Stimulated activated CD8-positive, alpha-beta memory T cell treated with anti-CD3 and anti-CD28 coated beads, Interleukin-15, amount 100 ng/mL, for 24 hours (primary cell): Measurements from ENCODE around the gene UBE2C.

ENCODE experiments used
- DNase-seq: peaks from one replicate; pipeline ENCODE4 v3.0.0-alpha.2; 2020; ENCODE audit warnings: low read depth

The UBE2C gene

DNA sequence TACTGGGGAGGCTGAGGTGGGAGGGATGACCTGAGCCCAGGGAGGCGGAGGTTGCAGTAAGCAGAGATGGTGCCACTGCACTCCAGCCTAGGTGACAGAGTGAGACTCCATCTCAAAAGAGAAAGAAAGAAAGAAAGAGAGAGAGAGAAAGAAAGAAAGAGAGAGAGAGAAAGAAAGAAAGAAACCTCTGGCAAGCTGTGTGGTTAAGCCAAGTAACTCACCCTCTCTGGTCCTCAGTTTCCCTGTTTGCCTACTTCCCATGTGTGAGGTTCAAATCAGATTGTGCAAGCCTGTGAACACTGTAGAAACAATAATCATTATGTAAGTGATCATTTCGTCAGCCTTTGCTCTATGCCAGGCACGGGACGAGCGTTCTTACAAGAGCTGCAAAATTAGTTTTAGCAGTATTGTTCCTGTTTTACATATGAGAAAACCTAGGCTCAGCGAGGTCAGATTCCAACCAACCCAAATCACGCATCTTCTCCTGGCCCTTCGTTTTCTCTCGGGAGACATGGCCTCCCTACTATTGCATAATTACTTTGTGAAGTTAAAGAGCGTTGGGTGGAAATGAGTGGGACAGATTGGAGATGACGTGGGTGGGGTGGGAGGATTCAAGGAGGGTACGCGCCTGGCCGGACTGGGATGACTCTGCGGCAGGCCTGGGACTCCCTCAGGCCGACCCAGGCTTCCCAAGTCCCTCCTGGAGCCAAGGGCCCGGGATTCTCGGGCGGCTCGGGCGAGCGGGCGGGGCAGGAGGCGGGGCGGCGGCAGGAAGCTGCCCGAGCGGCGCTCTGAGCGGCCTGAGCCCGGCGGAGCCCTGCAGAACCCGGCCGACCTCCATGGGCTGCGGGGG is 20.8 kb downstream of the UBE2C start, which contains the start of gene SNX21:
SNX21 (plus strand) TSS at position 770 of the 853 bp plus-strand sequence. CDS start 121 bp downstream, outside the sequence.
- no peak for DNase-seq

DNA sequence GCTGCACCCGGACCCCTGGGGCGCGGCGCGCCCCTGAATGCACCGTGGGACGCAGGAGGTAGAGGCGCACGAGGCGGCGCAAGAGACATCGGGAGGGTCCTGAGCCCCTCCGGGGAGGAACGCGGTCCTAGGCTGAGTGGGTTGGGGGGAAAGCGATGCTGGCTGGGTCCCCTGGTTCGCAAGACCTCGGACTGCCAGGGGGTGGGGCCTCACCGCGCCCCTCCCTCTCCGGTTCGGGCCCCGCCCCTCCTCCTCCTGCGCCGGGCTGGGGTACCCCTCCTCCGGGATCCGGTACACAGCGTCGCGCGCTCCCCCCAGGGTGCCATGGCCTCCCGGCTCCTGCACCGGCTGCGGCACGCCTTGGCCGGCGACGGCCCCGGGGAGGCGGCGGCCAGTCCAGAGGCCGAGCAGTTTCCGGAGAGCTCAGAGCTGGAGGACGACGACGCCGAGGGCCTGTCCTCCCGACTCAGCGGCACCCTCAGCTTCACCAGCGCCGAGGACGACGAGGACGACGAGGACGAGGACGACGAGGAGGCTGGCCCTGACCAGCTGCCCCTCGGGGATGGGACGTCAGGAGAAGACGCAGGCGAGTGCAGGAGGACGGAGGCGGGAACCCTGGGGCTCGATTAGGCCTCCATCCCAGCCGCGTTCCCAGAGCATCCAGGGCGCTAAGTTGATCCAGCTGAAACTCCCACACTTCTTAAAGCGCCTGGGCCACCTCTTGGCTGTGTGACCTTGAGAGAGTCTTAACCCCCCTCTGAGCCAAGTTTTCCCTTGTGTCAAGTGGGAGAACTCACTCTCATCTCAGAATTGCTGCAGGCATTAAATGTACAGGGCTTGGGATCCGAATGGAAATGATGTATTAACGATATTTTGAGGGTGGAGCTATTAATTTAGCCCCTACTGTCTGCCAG is 21.7 kb downstream of the UBE2C start:
- peak; percentile 16 for DNase-seq

DNA sequence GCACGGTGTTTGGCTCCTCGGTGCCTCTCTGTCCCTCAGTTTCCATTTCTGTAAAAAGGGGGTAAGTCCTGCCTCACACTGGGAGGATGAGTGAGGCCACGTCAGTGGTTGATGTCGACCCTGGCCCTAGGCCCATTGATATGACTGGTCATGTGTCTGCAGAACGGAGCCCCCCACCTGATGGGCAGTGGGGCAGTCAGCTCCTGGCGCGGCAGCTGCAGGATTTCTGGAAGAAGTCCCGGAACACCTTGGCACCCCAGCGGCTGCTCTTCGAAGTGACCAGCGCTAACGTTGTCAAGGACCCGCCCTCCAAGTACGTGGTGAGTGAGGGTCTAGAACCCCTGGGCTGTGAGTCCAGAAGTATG is 22.3 kb downstream of the UBE2C start:
- DNase-seq: no peak

DNA sequence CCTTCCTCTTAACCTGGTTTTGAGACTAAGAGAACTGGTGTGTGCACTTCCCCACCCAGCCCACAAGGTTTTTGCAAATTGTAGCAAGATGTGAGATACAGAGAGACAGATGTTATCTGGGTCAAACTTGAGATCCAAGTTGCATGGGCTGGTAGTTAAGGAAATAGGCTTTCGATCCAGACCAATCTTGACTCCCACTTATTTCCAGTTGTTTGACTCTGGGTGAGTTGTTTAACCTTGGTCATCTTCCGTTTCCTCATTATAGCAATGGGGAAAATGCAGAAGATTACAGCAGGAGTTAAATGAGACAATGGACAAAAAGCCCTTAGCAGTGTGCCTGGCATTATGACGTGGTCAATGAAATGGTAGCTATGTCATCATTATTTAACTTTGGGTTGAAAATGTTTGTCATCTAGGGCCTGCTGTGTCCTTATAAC is 22.9 kb downstream of the UBE2C start:
- DNase-seq: no peak

DNA sequence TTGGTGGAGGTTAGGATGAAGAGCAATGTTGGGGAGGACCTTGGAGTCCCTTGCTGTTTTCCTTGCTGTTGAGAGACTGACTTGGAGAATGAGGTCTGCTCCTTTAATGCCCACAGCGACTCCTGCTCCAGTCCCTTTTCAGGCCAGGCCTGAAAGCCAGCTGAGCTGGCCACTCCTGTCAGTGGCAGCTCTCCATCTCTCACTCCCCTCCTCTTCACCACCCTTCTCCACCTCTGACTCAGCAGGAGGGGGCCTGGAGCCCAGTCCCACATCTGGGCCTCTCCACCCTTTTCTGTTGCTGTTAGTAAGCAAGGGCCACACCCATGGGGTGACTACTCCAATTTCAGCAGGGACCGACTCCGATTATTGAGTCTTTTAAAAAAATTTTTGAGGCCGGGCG is 23.4 kb downstream of the UBE2C start:
- no peak for DNase-seq

DNA sequence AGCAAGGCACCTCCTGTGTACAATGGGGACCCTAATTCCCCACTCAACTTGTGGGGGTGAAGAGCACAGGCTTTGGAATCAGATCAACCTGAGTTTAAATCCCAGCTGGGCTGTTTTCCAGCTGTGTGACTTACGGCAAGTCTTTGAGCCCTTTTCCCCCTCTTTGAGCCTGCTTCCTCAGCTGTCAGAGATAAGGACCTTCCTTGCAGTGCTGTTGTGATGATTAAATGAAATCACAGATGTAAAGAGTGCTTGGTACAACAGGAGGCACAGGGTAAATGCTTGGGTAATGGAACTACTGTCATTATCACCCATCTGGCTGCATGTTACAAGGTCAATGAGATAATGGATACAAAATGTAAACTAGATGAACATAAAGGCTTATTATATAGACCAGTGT is 24.4 kb downstream of the UBE2C start:
- DNase-seq: no peak

DNA sequence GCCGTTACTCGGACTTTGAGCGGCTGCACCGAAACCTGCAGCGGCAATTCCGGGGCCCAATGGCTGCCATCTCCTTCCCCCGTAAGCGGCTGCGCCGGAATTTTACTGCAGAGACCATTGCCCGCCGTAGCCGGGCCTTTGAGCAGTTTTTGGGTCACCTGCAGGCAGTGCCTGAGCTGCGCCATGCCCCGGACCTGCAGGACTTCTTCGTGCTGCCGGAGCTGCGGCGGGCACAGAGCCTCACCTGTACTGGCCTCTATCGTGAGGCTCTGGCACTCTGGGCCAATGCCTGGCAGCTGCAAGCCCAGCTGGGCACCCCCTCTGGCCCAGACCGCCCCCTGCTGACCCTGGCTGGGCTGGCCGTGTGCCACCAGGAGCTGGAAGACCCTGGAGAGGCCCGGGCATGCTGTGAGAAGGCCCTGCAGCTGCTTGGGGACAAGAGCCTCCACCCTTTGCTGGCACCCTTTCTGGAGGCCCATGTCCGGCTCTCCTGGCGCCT is 28.3 kb downstream of the UBE2C start:
- no peak for DNase-seq

DNA sequence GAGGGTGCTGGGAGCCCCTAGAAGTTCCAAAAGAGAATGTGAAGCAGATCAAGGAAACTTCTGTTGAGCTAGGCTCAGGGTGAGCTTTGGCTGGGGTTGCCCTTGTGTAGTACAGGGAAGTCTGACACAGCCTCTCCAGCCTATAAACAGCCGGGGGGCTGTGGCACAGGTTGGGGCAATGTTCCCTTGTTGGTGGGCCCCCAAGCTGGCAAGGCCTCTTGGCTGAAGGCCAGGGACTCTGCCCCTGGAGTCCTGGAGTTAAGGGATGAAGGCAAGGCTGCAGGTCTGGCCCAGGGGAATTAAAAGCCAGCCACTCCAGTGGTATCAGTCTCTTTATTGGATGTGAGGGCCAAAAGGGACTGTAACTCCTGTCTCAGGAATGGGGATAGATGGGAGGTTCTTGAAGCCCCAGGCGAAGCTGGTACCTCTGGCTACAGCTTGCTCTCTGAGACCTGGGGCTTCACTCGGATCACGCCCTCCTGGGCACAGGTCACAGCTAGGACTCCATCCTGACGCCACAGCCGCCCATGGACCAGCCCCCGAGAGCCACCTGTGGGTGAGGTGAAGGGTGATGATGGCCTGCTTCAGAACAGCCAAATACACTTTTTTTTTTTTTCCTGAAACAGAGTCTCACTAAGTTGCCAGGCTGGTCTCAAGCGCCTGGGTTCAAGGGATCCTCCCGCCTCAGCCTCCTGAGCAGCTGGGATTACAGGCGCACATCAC is 29.1 kb downstream of the UBE2C start:
- DNase-seq: no peak

DNA sequence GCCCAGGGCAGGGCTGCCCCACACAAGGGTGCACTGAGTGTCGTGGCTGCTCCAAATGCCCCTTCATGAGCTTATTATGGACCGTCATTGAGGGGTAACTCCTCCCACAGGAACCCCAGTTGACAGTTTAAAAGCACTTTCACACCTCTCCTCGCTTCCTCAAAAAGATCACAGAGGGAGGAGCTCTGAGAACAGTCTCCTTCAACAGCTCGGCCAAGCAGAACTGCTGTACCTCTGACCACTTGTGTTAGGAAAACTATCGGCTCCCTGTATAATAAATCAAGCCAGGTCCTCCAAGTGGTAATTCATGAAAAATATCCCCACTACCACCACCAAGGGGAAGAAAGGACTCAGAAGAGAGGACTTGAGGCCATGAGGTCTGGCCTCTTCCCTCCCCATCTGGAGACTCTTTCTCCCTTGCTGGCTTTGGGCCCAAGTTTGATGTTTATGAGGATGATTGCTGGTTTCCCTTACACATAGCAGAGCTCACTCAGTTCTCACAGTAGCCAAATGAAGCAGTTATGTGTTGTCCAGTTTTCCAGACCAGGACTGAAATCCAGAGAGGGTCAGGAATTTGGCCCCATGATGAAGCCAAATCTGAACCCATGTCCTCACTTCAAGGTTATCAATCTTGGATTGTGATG is 29.8 kb downstream of the UBE2C start:
- DNase-seq: no peak

DNA sequence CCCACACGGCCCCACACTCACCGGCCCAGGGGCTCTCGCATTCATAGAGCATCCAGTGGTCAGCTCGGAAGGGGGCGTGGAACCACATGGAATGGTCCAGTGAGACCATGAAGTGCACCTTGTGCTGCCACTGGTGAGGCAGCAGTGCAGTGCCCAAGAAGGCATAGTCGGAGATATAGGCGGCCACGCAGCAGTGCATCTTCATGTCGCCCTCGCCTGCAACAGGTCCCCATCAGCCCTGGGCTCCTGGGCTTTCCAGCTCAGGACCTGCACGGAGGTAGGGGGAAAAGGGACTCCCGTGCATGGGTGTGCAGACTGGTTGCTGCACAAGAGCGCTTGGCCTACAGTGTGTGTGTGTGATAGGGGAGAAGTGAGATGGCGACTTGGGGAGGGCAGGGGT is 31.1 kb downstream of the UBE2C start:
- DNase-seq: no peak

DNA sequence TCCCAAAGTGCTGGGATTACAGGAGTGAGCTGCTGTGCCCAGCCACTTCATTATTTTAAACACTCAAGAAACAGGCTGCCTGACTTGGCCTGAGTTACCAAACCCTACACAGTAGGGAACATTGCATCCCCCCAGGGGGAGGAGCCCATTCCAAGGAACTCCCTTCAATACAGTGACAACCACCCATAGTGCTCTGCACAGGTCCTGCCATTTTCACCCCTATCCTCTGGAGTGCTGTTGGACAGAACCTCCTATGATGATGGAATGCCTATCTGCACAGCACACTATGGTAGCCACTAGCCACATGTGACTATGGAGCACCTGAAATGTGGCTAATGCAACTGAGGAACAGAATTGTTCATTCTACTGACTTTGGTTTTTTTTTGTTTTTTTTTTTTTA is 33.0 kb downstream of the UBE2C start:
- DNase-seq: no peak

DNA sequence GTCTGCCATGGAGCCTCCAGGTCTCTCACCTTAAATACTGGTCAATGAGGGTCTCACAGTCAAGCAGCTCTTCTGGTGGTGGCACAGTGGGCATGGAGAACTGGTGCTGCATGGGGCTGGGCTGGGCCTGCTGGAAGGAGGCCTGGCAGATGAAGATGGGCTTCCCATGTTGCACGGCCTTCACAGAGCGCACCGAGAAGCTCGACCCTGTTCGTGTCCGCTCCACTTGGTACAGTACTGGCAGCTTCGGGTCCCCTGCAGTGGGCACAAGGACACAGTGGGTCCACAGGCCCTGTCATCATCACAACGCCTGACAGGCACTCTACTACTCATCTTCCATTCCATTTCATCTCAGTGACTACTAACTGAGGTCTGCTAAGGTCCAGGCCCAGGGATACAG is 36.0 kb downstream of the UBE2C start:
- DNase-seq: no peak

DNA sequence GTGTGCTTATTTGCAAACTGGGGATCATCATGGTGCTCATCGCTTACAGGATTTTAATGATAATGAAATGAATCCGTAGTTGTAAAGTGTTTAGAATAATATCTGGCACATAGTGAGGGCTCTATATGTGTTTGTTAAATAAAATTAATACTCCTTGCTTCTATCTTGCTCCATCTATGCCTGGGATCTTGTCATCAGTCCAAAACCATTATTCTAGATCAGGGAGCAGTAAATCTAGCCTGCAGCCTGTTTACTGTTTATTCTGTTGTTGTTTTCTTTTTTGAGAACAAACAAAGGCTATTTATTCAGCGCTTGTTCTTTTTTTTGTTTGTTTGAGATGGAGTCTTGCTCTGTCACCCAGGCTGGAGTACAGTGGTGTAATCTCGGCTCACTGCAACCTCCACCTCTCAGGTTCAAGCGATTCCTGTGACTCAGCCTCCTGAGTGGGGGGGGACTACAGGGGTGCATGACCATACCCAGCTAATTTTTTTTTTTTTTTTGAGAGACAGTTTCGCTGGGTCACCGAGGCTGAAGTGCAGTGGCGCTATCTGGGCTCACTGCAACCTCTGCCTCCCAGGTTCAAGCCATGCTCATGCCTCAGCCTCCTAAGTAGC is 36.6 kb downstream of the UBE2C start:
- no peak for DNase-seq

DNA sequence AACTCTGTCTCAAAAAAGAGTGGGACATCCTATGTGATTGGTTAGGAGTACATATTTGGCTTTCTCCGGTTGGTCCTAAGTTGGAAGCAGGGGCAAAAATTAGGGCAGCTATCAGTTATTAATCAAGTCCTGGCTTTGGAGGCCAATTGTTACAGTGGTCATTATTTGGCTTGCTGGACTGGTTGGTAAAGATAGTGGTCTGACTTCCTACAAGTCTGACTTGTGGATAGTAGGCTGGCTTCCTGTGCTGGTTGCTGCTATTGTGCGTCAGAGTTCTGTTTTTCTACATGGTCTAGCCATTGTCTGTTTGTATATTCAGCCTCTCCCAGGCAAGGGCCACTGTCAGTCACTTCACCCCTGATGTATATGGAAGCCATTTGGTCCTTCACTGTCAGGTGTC is 37.8 kb downstream of the UBE2C start:
- no peak for DNase-seq

DNA sequence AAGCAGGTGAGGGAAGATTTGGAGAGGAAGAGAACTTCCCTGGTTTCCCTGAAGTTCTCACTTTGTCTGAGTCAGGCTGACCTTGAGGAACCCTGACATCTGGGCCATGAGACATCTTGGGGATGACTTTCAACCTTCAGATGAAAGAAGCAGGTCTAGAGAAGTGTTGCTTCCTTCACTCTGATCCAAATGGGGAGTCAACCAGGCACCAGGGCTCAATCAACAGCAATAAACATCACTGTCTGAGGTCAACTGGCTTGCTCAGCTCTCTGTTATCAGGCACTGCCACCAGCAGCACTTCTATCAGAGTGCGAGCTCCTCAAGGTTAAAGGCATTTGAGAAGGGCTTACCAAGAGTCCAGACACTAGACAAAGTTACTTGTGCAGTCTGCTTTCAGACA is 38.5 kb downstream of the UBE2C start:
- no peak for DNase-seq

DNA sequence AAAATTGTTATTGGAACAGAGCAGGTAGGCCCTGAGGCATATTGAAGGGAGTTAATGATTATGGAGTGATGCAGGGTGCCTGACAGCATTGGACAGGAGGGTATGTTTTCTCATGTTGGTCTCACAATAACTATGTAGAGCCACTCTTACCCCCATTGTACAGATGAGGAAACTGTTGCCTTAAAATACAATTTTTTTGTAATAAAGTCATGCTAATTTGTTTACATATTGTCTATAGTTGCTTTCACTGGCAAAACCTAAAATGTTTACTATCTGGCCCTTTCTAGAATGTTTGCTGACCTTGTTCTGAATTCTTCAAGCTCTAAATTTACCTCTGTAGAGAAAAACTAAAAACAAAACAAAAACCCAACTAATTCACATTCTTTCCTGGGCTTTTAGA is 39.1 kb downstream of the UBE2C start:
- DNase-seq: no peak

DNA sequence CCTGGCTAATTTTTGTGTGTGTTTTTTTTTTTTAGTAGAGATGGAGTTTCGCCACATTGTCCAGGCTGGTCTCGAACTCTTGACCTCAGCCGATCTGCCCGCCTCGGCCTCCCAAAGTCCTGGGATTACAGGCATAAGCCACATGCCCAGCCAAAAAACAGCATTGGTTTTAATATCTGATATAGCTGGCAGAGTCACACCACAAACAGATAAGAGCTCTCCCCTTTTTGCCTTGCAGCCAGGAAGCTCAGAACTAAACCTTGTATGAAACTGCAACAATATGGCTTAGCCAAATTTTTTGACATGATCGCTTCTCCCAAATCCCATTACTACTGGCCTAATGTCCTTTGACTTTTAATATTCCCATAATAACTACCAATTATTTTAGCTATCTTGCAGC is 39.9 kb downstream of the UBE2C start:
- DNase-seq: no peak

DNA sequence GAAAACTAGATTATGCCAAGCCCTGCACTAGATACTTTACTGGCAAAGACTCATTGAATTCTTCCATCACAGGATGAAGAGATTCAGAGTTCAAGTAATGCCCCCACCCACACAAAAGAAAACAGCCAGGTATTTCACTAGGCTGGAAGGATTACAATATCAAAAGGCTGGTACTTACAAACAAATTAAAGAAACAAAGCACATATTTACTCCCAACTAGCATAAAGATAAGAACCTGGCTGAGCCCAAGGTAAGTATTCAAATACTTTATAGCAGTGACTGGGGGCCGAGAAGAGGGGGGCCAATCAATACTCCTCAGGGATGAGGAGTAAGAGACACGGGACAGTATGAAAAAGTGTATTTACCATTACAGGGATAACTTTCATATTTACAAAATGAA is 41.0 kb downstream of the UBE2C start:
- no peak for DNase-seq

DNA sequence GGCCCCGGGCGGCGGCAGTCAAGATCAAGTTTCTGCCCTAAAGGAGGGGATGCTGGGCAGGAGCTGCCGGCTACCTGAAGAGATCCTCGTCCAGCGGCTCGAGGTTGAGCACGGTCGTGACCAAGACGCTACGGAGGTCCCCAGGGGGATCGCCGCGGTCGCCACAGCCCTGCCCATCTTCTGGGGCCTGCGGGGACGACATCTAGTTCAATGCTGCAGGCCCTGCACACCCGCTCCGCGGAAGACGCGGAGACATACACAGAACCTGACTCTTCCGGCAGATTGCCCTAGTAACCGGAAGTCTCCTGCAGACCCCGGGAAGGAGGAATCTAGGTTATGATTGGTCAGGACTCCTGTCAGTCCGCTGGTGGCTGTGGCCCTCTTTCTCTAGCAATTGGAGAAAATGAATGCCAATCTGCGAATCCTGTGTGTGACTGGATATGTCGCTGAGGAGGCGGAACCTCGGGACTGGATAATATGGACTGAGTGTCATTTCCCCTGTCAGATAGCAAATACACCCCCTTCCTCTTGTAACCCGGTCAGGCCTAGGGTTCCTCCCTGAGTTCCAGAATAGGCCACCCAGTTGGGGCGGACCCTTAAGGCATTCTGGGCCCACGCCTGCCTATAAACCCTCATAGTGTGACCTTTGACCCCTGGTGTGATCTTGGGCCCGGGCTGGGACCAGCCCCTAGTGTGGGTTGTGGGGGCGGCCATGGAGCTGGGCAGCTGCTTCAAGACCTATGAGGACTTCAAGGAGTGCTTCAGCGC is 44.9 kb downstream of the UBE2C start, which contains the start of the genes ACOT8 and ZSWIM3:
ACOT8 (minus strand) TSS at position 279 of the 768 bp plus-strand sequence; CDS start at position 202, 77 bp downstream.
ZSWIM3 (plus strand) TSS at position 501 of the 768 bp plus-strand sequence; CDS start at position 713, 212 bp downstream.
- peak; percentile 52 for DNase-seq

DNA sequence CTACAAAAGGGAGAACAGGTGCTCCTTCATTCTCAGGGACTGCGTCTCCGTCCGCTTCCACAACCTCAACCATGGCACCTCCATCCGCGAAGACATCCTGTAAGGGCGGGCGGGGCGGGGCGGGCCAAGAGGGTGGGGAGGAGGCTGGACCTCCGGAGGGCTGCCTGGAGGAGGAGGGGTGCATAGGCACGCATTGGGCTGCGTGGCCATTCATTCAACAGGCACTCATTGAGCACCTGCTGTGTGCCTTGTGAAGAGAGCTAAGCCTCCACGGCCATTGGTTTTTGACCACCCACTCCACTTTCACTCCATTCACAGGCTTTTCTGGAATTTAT is 45.4 kb downstream of the UBE2C start:
- no peak for DNase-seq
